Activated CD8-positive, alpha-beta memory T cell treated with anti-CD3 and anti-CD28 coated beads, Interleukin-2, amount 50 U/mL, for 24 hours (primary cell): Measurements from ENCODE around the gene ACAD11.

ENCODE experiments used
- DNase-seq: peaks from one replicate; pipeline ENCODE4 v3.0.0-alpha.2; 2020; ENCODE audit errors: extremely low read depth

ACAD11 gene, protein sequence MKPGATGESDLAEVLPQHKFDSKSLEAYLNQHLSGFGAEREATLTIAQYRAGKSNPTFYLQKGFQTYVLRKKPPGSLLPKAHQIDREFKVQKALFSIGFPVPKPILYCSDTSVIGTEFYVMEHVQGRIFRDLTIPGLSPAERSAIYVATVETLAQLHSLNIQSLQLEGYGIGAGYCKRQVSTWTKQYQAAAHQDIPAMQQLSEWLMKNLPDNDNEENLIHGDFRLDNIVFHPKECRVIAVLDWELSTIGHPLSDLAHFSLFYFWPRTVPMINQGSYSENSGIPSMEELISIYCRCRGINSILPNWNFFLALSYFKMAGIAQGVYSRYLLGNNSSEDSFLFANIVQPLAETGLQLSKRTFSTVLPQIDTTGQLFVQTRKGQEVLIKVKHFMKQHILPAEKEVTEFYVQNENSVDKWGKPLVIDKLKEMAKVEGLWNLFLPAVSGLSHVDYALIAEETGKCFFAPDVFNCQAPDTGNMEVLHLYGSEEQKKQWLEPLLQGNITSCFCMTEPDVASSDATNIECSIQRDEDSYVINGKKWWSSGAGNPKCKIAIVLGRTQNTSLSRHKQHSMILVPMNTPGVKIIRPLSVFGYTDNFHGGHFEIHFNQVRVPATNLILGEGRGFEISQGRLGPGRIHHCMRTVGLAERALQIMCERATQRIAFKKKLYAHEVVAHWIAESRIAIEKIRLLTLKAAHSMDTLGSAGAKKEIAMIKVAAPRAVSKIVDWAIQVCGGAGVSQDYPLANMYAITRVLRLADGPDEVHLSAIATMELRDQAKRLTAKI

DNA sequence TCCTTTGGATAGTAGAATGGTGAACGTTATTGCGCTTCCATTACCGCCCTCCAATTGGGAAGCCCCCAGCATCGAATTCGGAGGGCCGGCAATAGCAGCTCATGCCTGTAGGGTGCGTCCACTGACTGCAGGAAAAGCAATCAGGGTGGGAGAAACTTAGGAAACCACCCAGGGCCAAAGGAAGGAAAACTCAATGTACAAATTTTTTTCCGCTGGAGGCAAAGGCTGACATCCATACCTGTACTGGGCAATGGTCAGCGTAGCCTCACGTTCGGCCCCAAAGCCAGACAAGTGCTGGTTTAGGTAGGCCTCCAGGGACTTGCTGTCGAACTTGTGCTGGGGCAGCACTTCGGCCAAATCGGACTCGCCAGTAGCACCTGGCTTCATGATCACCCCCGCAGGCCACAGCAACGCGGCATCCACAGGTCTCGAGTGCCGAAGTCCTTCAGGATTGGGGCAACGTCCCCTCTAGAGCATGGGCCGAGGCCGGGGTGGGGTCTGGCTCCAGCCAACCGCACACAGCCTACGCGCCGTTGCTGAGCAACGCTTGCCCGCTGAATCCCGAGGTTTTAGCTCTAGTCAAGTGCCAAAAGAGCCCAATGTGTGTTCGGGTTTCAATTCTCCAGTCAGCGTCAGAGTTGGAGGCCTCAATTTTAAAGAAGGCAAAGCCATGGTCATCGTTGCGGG is at the start of gene ACAD11:
Gene ACAD11, minus strand, starts transcription at position 445 of the 687 bp plus-strand sequence. Its CDS starts 58 bp downstream, at position 387.
- no peak for DNase-seq

DNA sequence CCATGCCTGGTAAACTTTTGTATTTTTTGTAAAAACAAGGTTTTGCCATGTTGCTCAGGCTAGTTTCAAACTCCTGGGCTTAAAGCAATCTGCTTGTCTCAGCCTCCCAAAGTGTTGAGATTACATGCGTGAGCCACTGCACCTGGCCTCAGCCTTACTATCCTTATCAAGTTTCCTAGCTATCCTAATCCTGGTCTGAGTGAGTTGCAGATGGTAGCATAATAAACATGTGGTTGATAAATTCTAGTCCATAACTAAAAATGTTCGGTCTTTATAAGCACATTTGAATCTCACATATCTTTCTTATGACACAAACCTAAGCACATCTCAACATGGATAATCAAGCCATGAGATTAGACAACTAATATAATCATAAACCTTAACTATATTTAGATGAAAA is 44.1 kb upstream of the ACAD11 start:
- DNase-seq, result no peak

DNA sequence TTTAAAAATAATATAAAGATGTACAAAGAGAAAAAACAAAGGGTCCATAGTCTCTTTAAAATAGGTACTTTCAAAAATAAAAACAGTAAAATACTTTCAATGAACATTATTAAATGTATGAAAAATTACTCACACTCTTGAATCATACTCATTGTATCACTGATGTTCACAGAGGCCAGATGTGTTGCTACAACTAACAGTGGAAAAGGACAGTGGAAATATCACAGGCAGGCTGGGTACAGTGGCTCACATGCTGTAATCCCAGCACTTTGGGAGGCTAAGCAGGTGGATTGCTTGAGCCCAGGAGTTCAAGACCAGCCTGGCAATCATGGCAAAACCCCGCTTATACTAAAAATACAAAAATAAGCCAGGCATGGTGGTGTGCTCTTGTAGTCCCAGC is 35.8 kb upstream of the ACAD11 start:
- DNase-seq, result no peak

DNA sequence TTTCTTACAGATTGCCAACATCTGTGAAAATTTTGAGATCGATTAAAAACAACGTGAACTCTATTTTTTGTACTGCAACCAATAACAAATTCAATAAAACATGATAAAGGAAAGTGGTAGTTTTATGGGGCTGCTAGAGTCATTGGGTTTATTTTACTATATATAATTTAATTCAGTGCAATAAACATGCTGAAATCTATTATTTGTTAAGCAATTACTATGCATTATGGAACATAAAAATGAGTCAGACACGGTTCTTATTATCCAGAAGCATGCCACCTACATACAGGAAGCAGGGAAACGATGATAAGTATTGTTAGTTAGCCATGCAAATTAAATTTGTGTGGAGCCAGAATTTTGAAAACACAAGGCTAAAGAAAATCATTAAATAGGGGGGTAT is 35.4 kb upstream of the ACAD11 start:
- no peak for DNase-seq

DNA sequence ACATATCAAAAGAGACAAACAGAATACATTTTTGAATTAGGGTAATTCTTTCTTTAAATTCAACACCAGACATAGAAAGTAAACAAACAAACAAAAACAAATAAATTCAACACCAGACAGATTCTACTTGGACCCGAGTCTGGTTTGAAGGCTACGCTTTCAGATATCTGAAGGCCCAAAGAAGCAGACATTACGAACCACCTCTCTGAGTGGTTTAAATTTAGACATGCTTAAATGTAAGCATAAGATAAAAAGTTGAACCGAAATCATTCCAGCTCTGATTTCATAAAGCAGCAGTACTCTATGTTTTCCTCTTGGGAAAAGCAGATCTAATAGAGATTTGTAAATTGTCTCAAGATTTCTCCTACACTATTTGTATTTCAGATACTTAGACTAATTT is 30.4 kb upstream of the ACAD11 start:
- DNase-seq, result no peak

DNA sequence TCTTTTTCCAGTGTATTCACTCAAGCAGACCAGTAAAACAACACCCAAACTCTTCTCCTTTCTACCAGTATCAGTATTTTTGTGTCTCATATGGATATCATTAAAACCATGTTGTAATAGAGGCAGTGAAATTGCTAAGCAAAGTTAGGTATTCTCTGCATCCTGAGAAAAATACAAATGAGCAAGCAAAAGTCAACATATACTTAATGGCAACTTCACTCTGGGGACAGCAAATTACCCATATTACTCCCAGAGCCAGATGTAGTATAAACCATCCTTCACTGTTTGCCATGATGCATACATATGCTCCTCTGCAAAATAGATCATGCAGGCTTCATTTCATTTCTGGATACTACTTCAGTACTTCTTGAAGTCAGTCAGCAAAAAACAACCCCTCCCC is 22.6 kb upstream of the ACAD11 start:
- DNase-seq, result no peak

DNA sequence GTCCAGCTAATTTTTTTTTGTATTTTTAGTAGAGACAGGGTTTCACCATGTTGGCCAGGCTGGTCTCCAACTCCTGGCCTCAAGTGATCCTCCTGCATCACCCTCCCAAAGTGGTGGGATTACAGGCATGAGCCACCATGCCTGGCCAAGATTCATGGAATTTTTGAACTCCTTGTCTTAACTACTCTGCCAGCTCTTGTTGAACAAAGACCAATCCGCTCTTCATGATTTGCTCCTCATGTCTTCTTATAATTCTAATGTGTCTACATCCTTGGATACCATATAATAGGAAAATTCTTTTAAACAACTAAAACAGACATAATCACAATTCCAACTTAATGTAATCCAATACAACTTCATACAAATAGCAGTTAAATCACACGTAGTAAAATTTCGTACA is 21.8 kb upstream of the ACAD11 start:
- no peak for DNase-seq

DNA sequence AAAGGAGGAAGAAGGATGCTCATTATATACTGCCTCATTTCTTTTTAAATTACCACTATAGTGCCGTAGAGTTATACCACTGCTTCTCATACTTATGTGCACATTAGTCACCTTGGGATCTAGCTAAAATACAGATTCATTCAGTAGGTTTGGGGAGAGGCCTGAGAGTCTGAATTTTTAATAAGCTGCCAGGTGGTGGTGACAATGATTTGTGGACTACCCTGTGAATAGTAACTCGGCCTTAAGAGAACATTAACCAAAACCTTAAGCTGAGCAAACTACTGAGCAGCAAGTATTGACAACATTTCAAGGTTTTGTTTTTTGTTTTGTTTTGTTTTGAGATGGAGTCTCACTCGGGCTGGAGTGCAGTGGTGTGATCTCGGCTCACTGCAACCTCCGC is 20.3 kb upstream of the ACAD11 start:
- no peak for DNase-seq

DNA sequence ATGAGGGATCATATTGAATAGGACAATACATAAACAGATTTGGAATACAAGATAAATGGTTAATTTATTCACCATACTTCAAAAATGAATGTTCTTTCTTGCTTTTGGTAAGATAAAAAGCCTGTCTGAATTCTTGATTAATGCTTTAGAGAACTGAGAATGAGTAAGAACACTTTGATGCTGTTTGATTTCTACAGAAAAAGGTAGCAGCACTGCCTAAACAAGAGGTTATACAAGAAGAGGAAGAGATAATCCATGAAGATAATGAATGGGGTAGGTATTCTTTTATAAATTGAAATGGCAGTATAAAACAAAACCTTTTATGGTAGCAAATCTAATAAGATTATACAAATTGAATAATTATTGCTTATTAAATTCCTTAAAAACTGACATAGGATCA is 15.8 kb upstream of the ACAD11 start:
- no peak for DNase-seq

DNA sequence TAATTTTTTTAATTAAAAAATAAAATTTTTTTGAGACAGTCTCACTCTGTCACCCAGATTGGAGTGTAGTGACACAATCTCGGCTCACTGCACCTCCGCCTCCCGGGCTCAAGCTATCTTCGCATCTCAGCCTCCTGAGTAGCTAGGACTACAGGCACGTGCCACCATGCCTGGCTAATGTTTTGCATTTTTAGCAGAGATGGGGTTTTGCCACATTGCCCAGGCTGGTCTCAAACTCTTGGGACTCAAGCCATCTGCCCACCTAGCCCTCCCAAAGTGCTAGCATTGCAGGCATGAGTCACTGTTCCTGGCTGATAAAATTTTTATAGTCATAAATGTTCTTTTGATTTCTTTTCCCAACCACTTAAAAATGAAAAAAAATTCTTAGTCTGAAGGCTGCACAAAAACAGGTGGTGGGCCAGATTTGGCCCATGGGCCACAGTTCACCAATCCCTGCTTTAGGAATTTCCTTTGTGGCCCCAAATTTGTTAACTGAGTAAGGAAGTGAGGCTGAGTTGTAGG is 9.7 kb upstream of the ACAD11 start:
- no peak for DNase-seq

DNA sequence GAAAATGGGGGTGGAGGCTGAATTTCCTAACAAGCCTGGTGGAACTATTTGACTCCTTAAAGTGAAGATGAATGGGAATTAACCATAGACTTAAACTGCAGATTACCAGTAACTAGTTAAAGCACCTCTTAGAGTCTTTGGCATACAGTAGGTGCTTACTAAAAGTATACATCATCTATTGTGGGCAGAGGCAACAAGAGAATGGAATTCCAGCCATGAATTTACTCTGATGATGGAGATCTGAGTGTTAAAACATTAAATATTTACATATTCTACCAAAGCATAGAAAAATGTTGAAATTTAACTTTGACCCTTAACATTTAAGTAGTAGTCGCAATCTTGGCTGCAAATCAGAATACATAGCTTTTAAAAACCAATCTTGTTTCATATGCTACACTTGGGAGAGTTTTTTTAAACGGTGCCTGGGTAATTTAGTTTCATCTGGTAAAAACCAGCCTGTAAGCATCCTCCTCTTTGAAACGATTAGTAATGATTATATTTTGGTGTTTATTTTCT is 5.7 kb upstream of the ACAD11 start:
- DNase-seq, result no peak

DNA sequence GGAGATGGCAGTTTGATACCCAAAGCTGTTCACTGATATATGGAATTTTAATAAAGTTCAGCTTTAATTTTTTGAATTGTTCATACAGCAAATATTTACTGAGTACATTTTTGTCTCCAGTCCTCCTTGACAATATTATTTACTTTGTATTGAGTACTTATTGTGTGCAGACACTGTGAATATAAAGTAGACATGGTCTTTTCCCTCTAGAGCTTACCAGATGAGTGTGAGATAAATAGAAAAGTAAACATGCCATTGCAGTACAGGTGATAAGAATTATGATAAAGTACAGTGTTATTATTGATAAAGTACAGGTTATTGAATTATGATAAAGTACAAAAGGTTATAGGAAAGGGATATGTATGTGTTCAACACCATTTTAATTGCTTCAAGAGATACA is 2.6 kb upstream of the ACAD11 start:
- no peak for DNase-seq

DNA sequence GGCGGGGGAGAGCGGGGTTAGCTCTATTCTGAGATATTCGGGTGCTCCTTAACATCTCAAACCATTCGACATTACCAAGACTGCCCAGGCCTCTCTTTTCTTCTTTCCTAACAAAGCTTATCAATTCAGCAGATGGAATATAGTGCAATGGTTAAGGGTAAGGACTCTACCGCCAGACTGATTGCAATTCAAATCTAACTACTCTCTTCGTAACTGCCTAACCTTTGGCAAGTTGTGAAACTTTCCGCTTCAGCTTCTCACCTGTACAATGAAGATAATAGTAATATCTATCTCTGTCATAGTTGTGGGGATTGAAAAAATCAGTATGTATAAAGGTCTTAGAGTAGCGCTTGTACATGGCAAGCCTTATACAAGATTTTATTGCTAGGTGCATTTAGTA is 1.5 kb upstream of the ACAD11 start:
- DNase-seq, result no peak

DNA sequence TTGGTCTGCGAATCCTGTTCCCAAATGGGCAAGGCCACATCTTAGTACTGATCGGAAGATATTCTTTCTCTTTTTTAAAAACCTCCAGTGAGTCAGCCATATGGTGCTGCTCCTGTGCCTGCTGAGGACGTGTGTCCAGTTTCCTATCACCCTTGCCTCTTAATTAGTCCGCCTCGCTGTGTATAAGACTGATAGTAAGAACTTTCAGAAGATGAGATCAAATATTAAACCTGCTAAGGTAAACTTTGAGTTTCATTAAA is 1.1 kb upstream of the ACAD11 start:
- no peak for DNase-seq

DNA sequence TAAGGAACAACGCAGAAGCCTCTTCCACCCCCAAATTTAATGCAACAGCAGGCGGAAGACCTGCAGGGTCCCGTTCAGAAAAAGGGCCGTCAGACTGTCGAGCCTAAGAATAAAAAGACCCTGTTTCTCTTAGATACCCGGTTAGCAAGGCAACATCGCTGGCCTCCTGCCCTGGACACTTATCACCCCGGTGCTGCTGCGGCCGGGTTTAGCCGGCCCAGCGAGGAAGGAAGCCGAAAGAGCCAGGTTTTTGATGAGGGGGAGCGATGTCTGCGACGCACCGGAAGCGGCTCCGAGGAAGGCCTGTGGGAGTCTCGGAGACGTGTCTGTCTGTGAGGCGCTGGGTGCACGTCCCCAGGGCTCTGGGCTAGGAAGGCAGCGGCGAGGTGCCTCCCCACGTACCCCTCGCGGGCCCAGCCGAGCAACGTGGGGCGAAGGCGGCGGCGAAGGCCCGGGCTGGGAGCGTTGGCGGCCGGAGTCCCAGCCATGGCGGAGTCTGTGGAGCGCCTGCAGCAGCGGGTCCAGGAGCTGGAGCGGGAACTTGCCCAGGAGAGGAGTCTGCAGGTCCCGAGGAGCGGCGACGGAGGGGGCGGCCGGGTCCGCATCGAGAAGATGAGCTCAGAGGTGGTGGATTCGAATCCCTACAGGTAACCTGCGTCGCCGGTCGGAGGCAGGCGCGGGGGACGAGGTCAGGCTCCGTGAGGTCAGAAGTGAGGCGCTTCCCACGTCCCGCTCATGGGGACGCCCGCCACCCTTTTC is 622 bp upstream of the ACAD11 start, which contains the start of gene UBA5:
Gene UBA5, plus strand, starts transcription at position 278 of the 759 bp plus-strand sequence. Its CDS starts 209 bp downstream, at position 487.
- DNase-seq, result peak; percentile 33

DNA sequence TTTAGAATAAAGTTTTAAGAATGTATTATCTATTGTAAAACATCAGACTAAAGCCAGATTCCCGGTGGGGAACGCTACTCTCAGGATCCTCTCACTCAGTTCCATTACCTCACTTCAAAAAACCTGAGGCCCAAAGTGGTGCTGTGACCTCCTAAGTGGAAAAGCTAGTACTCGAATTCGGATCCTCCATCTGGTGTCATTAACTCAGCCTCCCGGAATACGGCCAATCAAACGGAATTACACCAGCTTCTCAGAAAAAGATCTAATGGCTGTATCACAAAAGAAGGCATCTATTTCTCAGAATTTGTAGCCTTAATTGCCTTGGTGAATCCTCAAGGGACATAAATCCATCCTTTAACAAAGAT is 627 bp downstream of the ACAD11 start:
- no peak for DNase-seq

DNA sequence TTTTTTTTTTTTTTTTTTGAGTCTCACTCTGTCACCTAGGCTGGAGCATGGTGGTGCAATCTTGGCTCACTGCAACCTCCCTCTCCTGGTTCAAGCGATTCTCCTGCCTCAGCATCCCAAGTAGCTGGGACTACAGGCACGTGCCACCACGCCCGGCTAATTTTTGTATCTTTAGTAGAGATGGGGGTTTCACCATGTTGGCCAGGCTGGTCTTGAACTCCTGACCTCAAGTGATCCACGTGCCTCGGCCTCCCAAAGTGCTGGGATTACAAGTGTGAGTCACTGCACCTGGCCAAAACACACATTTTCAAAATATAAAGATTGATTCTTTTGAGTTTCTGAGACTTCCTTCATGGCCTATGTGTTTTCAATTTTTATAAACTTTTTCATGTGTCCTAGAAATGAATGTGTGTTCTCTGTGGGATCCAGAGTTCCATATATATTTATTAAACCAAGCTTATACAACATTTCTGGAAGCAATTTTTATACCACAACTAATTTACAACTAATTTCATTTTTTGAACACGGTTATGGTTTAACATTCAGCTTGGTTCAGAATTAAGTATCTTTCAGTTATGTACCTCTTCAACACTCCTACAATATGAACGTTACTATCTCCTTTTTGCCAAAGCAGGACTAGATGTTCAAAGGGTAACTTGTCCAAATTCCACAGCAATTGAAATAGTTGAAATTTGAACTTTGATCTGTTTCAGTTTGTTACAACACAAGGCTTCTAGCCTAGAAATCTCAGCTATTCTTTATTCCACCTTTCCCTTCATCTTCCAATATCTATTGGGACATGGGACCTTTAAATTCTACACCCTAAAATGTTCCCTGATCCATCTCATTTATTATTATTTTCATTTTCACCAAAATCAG is 1.5 kb downstream of the ACAD11 start:
- DNase-seq, result no peak

DNA sequence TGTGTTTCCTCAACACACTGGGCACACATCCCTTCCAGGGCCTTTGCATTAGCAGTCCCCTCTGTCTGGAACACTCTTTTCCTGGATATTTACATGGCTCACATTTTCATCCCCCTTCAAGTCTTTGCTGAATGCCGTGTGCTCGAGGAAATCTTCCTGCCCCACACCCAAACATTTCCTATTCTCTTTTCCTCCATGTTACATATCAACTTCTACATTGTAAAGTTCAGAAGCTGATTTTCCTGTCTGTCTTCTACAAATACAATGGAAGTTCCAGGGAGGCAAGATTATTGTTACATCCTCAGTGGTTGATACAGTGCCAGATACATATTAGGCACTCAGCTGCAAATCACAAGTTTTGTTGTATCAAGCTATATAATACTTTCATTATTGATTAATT is 4.1 kb downstream of the ACAD11 start:
- DNase-seq, result no peak

DNA sequence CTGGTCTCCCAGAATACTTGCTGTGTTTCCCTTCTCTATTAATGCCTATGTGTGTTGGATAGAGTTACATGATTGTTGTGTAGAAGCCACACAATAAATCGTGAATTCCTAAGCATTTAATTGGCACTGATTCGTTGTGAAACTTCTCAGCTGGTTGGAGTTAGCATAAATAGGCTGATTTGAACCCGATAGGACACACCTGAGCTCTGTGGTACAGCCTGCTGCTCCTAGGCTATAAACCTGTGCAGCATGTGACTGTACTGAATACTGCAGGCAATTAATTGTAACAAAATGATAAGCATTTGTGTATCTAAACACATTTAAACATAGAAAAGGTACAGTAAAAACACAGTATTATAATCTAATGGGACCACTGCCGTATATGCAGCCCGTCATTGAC is 4.9 kb downstream of the ACAD11 start:
- DNase-seq, result no peak

DNA sequence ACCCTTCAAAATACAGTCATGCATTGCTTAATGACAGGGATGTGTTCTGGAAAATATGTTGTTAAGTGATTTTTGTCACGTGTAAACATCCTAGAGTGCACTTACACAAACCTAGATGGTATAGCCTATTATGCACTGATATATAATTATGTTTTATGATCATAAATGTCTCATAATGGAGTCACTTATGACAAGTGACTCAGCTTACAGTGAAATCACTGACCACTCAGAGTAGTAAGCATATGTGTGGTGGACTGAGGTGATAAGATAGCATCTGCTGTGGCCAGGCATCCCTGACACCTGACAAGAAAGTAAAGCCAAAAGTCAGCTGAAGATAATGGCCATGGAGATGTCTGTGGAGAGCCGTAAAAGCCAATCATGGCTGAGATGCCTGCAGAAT is 5.4 kb downstream of the ACAD11 start:
- no peak for DNase-seq
